Endothelial cell of umbilical vein (primary cell): ENCODE results near the gene ZNF662. TPM values are rescaled to one million over a fixed set of nuclear protein-coding genes. Genes with fewer than 3 reads are reported as not detected.

Experiments used
- BruUV-seq: library from RNA; stranded (reverse); fragments of 400-500 nt; replicated peaks from 2 replicates; lab custom pipeline; 2021; lab: Mats Ljungman, UMichigan
- CTCF ChIA-PET: fragments of 300-600, 350-600 bp; sonication (Branson Sonifier 250); formaldehyde crosslinking; loops from one replicate; lab custom pipeline; 2021; ENCODE audit warnings: antibody characterized with exemption, inconsistent platforms; lab: Charles Lee
- POLR2A ChIA-PET: fragments of 300-600, 350-600 bp; sonication (Branson Sonifier 250); formaldehyde crosslinking; loops from one replicate; lab custom pipeline; 2021; ENCODE audit warnings: antibody characterized with exemption, inconsistent platforms; lab: Charles Lee
- DNase-seq: peaks from one replicate; pipeline ENCODE4 v3.0.0-alpha.2; 2011; ENCODE audit warnings: low read depth, low spot score
- FAIRE-seq: peaks from 2 replicates; lab custom pipeline; 2011; peaks lifted over from hg19 to GRCh38; lab: Jason Lieb, UNC
- H2AFZ ChIP-seq: 2 replicates; pipeline ENCODE4 v1.6.0; 2012; ENCODE audit warnings: low read depth, low read length, control low read depth, inconsistent platforms
- H3K27ac ChIP-seq: 2 replicates; pipeline ENCODE4 v1.5.1; 2011; ENCODE audit warnings: low read depth, mild to moderate bottlenecking, control low read depth, low read length, moderate library complexity; ENCODE audit not compliant: insufficient read depth
- H3K27me3 ChIP-seq, 2 experiments: 2 replicates each; pipeline versions ENCODE4 v1.6.0 to v1.6.1; 2011; ENCODE audit warnings: low read length in 2 of 2, mixed read lengths in 1 of 2; ENCODE audit not compliant: control insufficient read depth in 2 of 2, insufficient read depth in 2 of 2
- H3K36me3 ChIP-seq, 2 experiments: 2 replicates in 1 of 2; 3 replicates in 1 of 2; pipeline ENCODE4 v1.5.1; 2011; ENCODE audit warnings: low read length in 2 of 2, mild to moderate bottlenecking in 1 of 2, moderate library complexity in 1 of 2; ENCODE audit not compliant: control insufficient read depth in 2 of 2, insufficient read depth in 2 of 2; ENCODE audit errors: extremely low read depth in 1 of 2
- H3K4me1 ChIP-seq: 3 replicates; pipeline ENCODE4 v1.5.1; 2011; ENCODE audit warnings: mild to moderate bottlenecking, low read length; ENCODE audit not compliant: control insufficient read depth, insufficient read depth; ENCODE audit errors: extremely low read depth
- H3K4me2 ChIP-seq: 2 replicates; pipeline ENCODE4 v1.6.1; 2011; ENCODE audit warnings: low read length, control low read depth, mixed read lengths; ENCODE audit not compliant: insufficient read depth
- H3K4me3 ChIP-seq, 3 experiments: fragments of 200-600 bp in 1 of 3; sonication (generic), shearing (Covaris generic) in 1 of 3; replicated peaks in 1 of 3; 2 replicates each; pipeline ENCODE4 v1.5.1; 2011 to 2016; ENCODE audit warnings: control low read depth in 3 of 3, low read length in 3 of 3, mild to moderate bottlenecking in 2 of 3, inconsistent platforms in 1 of 3, low read depth in 1 of 3, moderate library complexity in 1 of 3; ENCODE audit not compliant: insufficient read depth in 1 of 3
- H3K79me2 ChIP-seq: 2 replicates; pipeline ENCODE4 v1.6.0; 2012; ENCODE audit warnings: low read length, inconsistent platforms; ENCODE audit not compliant: control insufficient read depth, insufficient read depth
- H3K9ac ChIP-seq: replicated peaks from 2 replicates; pipeline ENCODE3; 2011; ENCODE audit warnings: low read length, control low read depth; ENCODE audit not compliant: insufficient read depth; ENCODE audit errors: extremely low read depth
- H3K9me1 ChIP-seq: replicated peaks from 3 replicates; pipeline ENCODE4 v1.6.0; 2011; ENCODE audit warnings: mild to moderate bottlenecking, low read length; ENCODE audit not compliant: control insufficient read depth, insufficient read depth; ENCODE audit errors: extremely low read depth
- H3K9me3 ChIP-seq: replicated peaks from 2 replicates; pipeline ENCODE4 v1.5.1; 2012; ENCODE audit warnings: low read length, inconsistent platforms; ENCODE audit not compliant: control insufficient read depth, insufficient read depth
- H4K20me1 ChIP-seq: replicated peaks from 2 replicates; pipeline ENCODE3; 2011; ENCODE audit warnings: mild to moderate bottlenecking, low read length; ENCODE audit not compliant: control insufficient read depth, insufficient read depth; ENCODE audit errors: extremely low read depth
- CTCF ChIP-seq, 2 donors: IDR thresholded peaks; 1 replicate in 1 of 2; 2 replicates in 1 of 2; pipeline ENCODE4 v1.5.1; 2011; ENCODE audit warnings: low read length in 2 of 2, mild to moderate bottlenecking in 2 of 2, moderate library complexity in 2 of 2, control low read depth in 1 of 2, inconsistent platforms in 1 of 2, low read depth in 1 of 2; ENCODE audit not compliant: insufficient read depth in 1 of 2; ENCODE audit errors: extremely low read depth in 1 of 2
- FOS ChIP-seq: IDR thresholded peaks from 2 replicates; pipeline ENCODE4 v1.6.1; 2011; ENCODE audit warnings: mild to moderate bottlenecking, low read length, moderate library complexity, borderline replicate concordance; ENCODE audit not compliant: insufficient read depth
- GATA2 ChIP-seq: IDR thresholded peaks from 2 replicates; pipeline ENCODE4 v1.7.0; 2011; ENCODE audit warnings: low read depth, mild to moderate bottlenecking, moderate library complexity, mixed read lengths, low read length; ENCODE audit not compliant: insufficient read length, insufficient read depth
- JUN ChIP-seq: IDR thresholded peaks from 2 replicates; pipeline ENCODE4 v1.6.1; 2011; ENCODE audit warnings: borderline replicate concordance, low read depth; ENCODE audit not compliant: insufficient read length, insufficient read depth
- MAX ChIP-seq: IDR thresholded peaks from 2 replicates; pipeline ENCODE4 v1.6.1; 2011; ENCODE audit not compliant: insufficient read depth, insufficient read length
- MYC ChIP-seq: IDR thresholded peaks from one replicate; pipeline ENCODE4 v1.6.1; 2011; ENCODE audit warnings: mild to moderate bottlenecking, low read depth, low read length
- POLR2A ChIP-seq: IDR thresholded peaks from 2 replicates; pipeline ENCODE4 v1.6.1; 2012; ENCODE audit warnings: low read depth, mild to moderate bottlenecking, control low read depth, low read length
- dilution Hi-C: fragments of 300-500 bp; cut with MboI; formaldehyde crosslinking; loops from one replicate; pipeline ENCODE4 v1.15.0; 2019; ENCODE audit warnings: low sequenced_read_pairs; ENCODE audit not compliant: extremely low pct_ligation_motif_present
- intact Hi-C: fragments of 100-400 bp; cut with micrococcal nuclease; formaldehyde crosslinking; loops from one replicate; pipeline ENCODE4 v1.10.0; 2022
- polyA plus RNA-seq, 4 experiments: library from polyadenylated mRNA; depleted of rRNA in 3 of 4; stranded (reverse) in 3 of 4; unstranded in 1 of 4; fragments of >200 nt; gene quantifications; 2 replicates each; pipeline versions ENCODE4 v1.2.1 to v1.2.3, GENCODE V29; 2011 to 2012; ENCODE audit warnings: missing spikeins in 1 of 4
- total RNA-seq: library from RNA; stranded (reverse); gene quantifications from 2 replicates; pipeline ENCODE4 v1.2.3, GENCODE V29; 2021

ZNF662 gene
- total and polyA plus RNA-seq, 2 donors (not counting 3 experiments of a cell fraction or from before 2014, with no cell fraction given), result 0.84 to 4.3 TPM

GRCh38 chr3:42911551-42911950 lies 5.6 kb downstream of the ZNF662 start:
- CTCF ChIA-PET, result no interaction called here
- no TSS peak for BruUV-seq
- Histone ChIP-seq H3K4me3 (no peak overlapping the region), H3K9ac (no peak overlapping the region), H3K4me1 (no peaks in the 10 kb centered on the region), H4K20me1 (no peaks in the 10 kb centered on the region), H3K36me3 (no peaks in the 10 kb centered on the region), H3K27ac (no peak overlapping the region), H3K9me1 (no peaks in the 10 kb centered on the region), H3K79me2 (no peaks in the 10 kb centered on the region), H3K9me3 (no peaks in the 10 kb centered on the region), H3K27me3 (peaks cover 2 to 7% of the 10 kb centered on the region in 2 experiments), H3K4me2 (no peak overlapping the region), H2AFZ (no peak overlapping the region)
- FAIRE-seq (no peak), DNase-seq (no peak)
- dilution Hi-C loops, result no loop called here
- POLR2A ChIA-PET, result no interaction called here
- intact Hi-C loops, result no loop called here
- TF ChIP-seq MAX (no peak), GATA2 (no peak), JUN (no peak), FOS (no peak), POLR2A (no peak)

DNA sequence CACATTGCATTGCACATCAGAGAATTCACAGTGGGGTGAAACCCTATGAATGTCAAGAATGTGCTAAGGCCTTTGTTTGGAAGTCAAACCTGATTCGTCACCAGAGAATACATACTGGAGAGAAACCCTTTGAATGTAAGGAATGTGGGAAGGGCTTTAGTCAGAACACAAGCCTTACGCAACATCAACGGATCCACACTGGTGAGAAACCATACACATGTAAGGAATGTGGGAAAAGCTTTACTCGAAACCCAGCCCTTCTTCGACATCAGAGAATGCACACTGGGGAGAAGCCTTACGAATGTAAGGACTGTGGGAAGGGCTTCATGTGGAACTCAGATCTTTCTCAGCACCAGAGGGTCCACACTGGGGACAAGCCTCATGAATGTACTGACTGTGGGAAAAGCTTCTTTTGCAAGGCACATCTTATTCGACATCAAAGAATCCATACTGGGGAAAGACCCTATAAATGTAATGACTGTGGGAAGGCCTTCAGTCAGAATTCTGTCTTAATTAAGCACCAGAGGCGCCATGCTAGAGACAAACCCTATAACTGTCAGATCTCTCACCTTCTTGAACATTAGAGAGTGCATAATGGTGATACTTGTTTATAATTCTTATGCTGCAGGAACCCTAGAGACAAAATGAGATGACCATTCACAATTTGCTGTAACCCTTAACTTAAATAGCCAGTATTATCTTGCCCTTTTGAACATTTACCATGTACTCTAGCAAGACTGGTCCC lies 9.0 kb downstream of the ZNF662 start:
- H3K4me2 ChIP-seq, result no peak overlapping the region
- H3K9me3 ChIP-seq, result no peaks in the 10 kb centered on the region
- DNase-seq (no peak), FAIRE-seq (no peak)
- H3K4me3 ChIP-seq, result no peak overlapping the region
- H3K4me1 ChIP-seq, result no peaks in the 10 kb centered on the region
- no peaks in the 10 kb centered on the region for H3K9me1 ChIP-seq
- POLR2A ChIA-PET, result no interaction called here
- no peaks in the 10 kb centered on the region for H3K79me2 ChIP-seq
- BruUV-seq, result no TSS peak
- no peak overlapping the region for H3K9ac ChIP-seq
- no peak overlapping the region for H2AFZ ChIP-seq
- dilution Hi-C loops, result no loop called here
- TF ChIP-seq MYC, result no peak
- TF ChIP-seq GATA2, result no peak
- no peak for TF ChIP-seq CTCF (IDR thresholded peaks at IDR 0.05; ENCODE audit: extremely low read depth in 1 of 2, insufficient read depth in 1 of 2, low read depth in 1 of 2, low read length in 2 of 2)
- no peak for TF ChIP-seq JUN
- no peak for TF ChIP-seq POLR2A
- no peak for TF ChIP-seq MAX
- CTCF ChIA-PET, result no interaction called here
- H3K27ac ChIP-seq, result no peak overlapping the region
- no peaks in the 10 kb centered on the region for H3K27me3 ChIP-seq
- H3K36me3 ChIP-seq, result no peaks in the 10 kb centered on the region
- intact Hi-C loops, result no loop called here
- no peaks in the 10 kb centered on the region for H4K20me1 ChIP-seq
